ENCODE results near the gene SH2D3A. TPM values are rescaled to one million over a fixed set of nuclear protein-coding genes. Genes with fewer than 3 reads are reported as not detected.

SH2D3A gene
- total and polyA plus RNA-seq, 2 of the 8 experiments (the other 6 are each of a cell fraction or from before 2014, with no cell fraction given): 14.5 to 22.1 TPM

- 0 out of 2 replicates have a peak overlapping the region, but pooled peaks have one; percentile 22 for H3K27ac ChIP-seq (ENCODE audit: low read depth, low read length)
- POLR2A ChIA-PET (ENCODE audit: partially characterized antibody): interaction anchor here (0.7 to 9.7 kb wide), 5 partner anchors 7 to 23 kb away, joined by 3 to 110 read pairs (median 3); partner anchors contain the start of gene SH2D3A
- TF ChIP-seq FOSL1 (IDR thresholded peaks at IDR 0.05; ENCODE audit: insufficient read depth, low read depth, low read length) (no peak), PHF8 (conservative IDR thresholded peaks at IDR 0.05; ENCODE audit: low read depth, low read length) (no peak), CTBP2 (IDR thresholded peaks at IDR 0.05; ENCODE audit: borderline replicate concordance, insufficient read depth, insufficient read length, low read length) (no peak), TBP (IDR thresholded peaks at IDR 0.05; ENCODE audit: low read depth, low read length) (no peak), JUND (IDR thresholded peaks at IDR 0.05; ENCODE audit: low read length) (no peak), HDAC2 (IDR thresholded peaks at IDR 0.05; ENCODE audit: borderline replicate concordance in 1 of 2, low read depth in 2 of 2, low read length in 2 of 2) (no peak), CREB1 (IDR thresholded peaks at IDR 0.05) (no peak), SAP30 (IDR thresholded peaks at IDR 0.05; ENCODE audit: insufficient read depth, insufficient replicate concordance, low read length) (no peak), YY1 (IDR thresholded peaks at IDR 0.05; ENCODE audit: low read depth, low read length) (no peak), SIRT6 (IDR thresholded peaks at IDR 0.05; ENCODE audit: low read length) (no peak)
Observed at GRCh38 chr19:6744381-6745301, 22.6 kb downstream of the SH2D3A start.

More at GRCh38 chr19:6744381-6745301, 22.6 kb downstream of the SH2D3A start:
- Histone ChIP-seq H3K4me1 (replicated peaks in 1 of 4; ENCODE audit: control insufficient read depth in 3 of 4, insufficient read depth in 4 of 4, low read length in 3 of 4) (peaks cover 0 to 16% (median 11%) of the 10 kb centered on the region in 4 experiments; a peak in 5 of 7 replicates), H3K18ac (ENCODE audit: extremely low read depth, low read length) (no peak overlapping the region; the same call in 1 of the 2 replicates), H2BK20ac (ENCODE audit: low read length) (no peak overlapping the region), H2BK120ac (replicated peaks; ENCODE audit: low read depth, low read length) (no peak overlapping the region), H4K20me1 (replicated peaks in 1 of 2; ENCODE audit: control insufficient read depth in 1 of 2, insufficient read depth in 2 of 2, low read length in 2 of 2) (peaks cover 0 to 6% of the 10 kb centered on the region in 2 experiments), H3K9ac (replicated peaks in 1 of 4; ENCODE audit: extremely low read depth in 1 of 4, low read depth in 3 of 4, low read length in 3 of 4) (no peak overlapping the region), H3K4ac (replicated peaks; ENCODE audit: insufficient read length, low read depth, low read length) (no peak overlapping the region), H3K23ac (ENCODE audit: insufficient read length) (no peak overlapping the region), H2BK15ac (ENCODE audit: low read length) (0 out of 2 replicates have a peak overlapping the region, but pooled peaks have one; percentile 72), H4K91ac (replicated peaks; ENCODE audit: insufficient read length, low read length) (no peak overlapping the region), H3K4me3 (ENCODE audit: extremely low read depth in 1 of 4, insufficient read depth in 2 of 4, low read depth in 3 of 4, low read length in 4 of 4) (no peak overlapping the region), H4K5ac (ENCODE audit: insufficient read length, low read depth, low read length) (no peak overlapping the region), H3K4me2 (ENCODE audit: insufficient read depth in 1 of 2, low read depth in 2 of 2, low read length in 2 of 2) (peak overlapping the region in 1 of 2 experiments; percentile 2; a peak in 1 of 4 replicates), H3K56ac (replicated peaks; ENCODE audit: insufficient read length, low read depth, low read length) (no peak overlapping the region), H3K79me1 (ENCODE audit: low read depth, low read length) (peaks cover 5% of the 10 kb centered on the region), H3K27me3 (replicated peaks in 1 of 4; ENCODE audit: control insufficient read depth in 3 of 4, extremely low read depth in 1 of 4, insufficient read depth in 3 of 4, low read length in 3 of 4) (no peaks in the 10 kb centered on the region), H3K14ac (ENCODE audit: insufficient read length) (no peak overlapping the region), H3K79me2 (ENCODE audit: control insufficient read depth in 1 of 2, insufficient read depth in 2 of 2, low read length in 2 of 2) (peaks cover 0 to 13% of the 10 kb centered on the region in 2 experiments; a peak in 1 of 4 replicates), H2BK5ac (ENCODE audit: low read depth, low read length) (peak overlapping the region; percentile 71), H2AFZ (ENCODE audit: low read length) (no peak overlapping the region), H2AK5ac (ENCODE audit: low read depth, low read length) (no peak overlapping the region), H4K8ac (ENCODE audit: extremely low read depth, insufficient read depth, low read length) (no peak overlapping the region; the same call in 1 of the 2 replicates), H3K9me3 (ENCODE audit: insufficient read depth in 2 of 2, low read depth in 1 of 2, low read length in 1 of 2) (no peaks in the 10 kb centered on the region), H3K36me3 (ENCODE audit: control insufficient read depth in 2 of 4, insufficient read depth in 4 of 4, low read length in 3 of 4) (peaks cover 25 to 72% (median 43%) of the 10 kb centered on the region in 4 experiments), H3K23me2 (ENCODE audit: low read depth, low read length) (peaks cover 10% of the 10 kb centered on the region), H2BK12ac (ENCODE audit: low read depth, low read length) (no peak overlapping the region)
- DNase-seq (ENCODE audit: low read depth in 1 of 2, low spot score in 2 of 2) (no peak), FAIRE-seq (no peak)
- WGBS, 2 experiments (ENCODE audit: extremely low coverage in 1 of 2, insufficient coverage in 1 of 2, insufficient read length in 1 of 2, insufficient replicate concordance in 2 of 2, low coverage in 1 of 2, low lambda C conversion rate in 2 of 2, missing lambda C conversion rate in 1 of 2): 85% methylated on average over 26 of the region's 41 CpGs; no CpG with 5 or more reads in 1 of the 2 experiments
- CTCF ChIA-PET (ENCODE audit: partially characterized antibody): interaction anchor here (1.1 kb wide), 1 partner anchor 27 kb away, joined by 3 read pairs; no protein-coding TSS in a partner anchor

Data from H1 (cell line).